BLaER1 treated with 17β-estradiol and CSF1 and Interleukin-3, amounts not matched to agents 10 nM and 100 nM (cell line): ENCODE measurements around the gene ATXN7L3.
A peak's percentile ranks its signal among the peaks of the same experiment; 100 is the strongest.

Source experiments
- H3K27ac ChIP-seq, 11 experiments: shearing (Covaris generic); formaldehyde crosslinking; 2 replicates each; pipeline ENCODE4 v1.8.1; 2022
- H3K27me3 ChIP-seq, 11 experiments: shearing (Covaris generic); formaldehyde crosslinking; 2 replicates each; pipeline ENCODE4 v1.8.1; 2022
- H3K36me3 ChIP-seq, 11 experiments: shearing (Covaris generic); formaldehyde crosslinking; 2 replicates each; pipeline ENCODE4 v1.8.1; 2022
- H3K4me1 ChIP-seq, 10 experiments: shearing (Covaris generic); formaldehyde crosslinking; 2 replicates each; pipeline ENCODE4 v1.8.1; 2022
- H3K4me2 ChIP-seq, 11 experiments: shearing (Covaris generic); formaldehyde crosslinking; 2 replicates each; pipeline ENCODE4 v1.8.1; 2022
- H3K4me3 ChIP-seq, 10 experiments: shearing (Covaris generic); formaldehyde crosslinking; 2 replicates each; pipeline ENCODE4 v1.8.1; 2022
- H3K9ac ChIP-seq, 11 experiments: shearing (Covaris generic); formaldehyde crosslinking; 2 replicates each; pipeline ENCODE4 v1.8.1; 2022
- H3K9me3 ChIP-seq, 11 experiments: shearing (Covaris generic); formaldehyde crosslinking; replicated peaks in 1 of 11; 2 replicates each; pipeline ENCODE4 v1.8.1; 2022
- H4K20me1 ChIP-seq, 11 experiments: shearing (Covaris generic); formaldehyde crosslinking; 2 replicates each; pipeline ENCODE4 v1.8.1; 2022
- Cebpa-rat ChIP-seq, 11 experiments: shearing (Covaris generic); IDR thresholded peaks; 2 replicates each; pipeline ENCODE4 v1.8.1; 2022

ATXN7L3 gene

GRCh38 chr17:44190481-44190880 lies 9.2 kb downstream of the ATXN7L3 start:
- H3K4me3 ChIP-seq = no peak overlapping the region
- peaks cover 18 to 59% (median 29%) of the 10 kb centered on the region in 10 experiments for H3K4me1 ChIP-seq
- H3K27me3 ChIP-seq = no peaks in the 10 kb centered on the region
- H3K9ac ChIP-seq = 0 out of 22 replicates have a peak overlapping the region, but pooled peaks of 2 of the 11 experiments have one; percentile 37 to 59
- H4K20me1 ChIP-seq = peaks cover 1 to 63% (median 38%) of the 10 kb centered on the region in 11 experiments; a peak in 21 of 22 replicates
- no peak overlapping the region for H3K4me2 ChIP-seq
- no peaks in the 10 kb centered on the region for H3K9me3 ChIP-seq
- no peak for TF ChIP-seq Cebpa-rat (IDR thresholded peaks at IDR 0.05)
- peaks cover 63 to 76% (median 66%) of the 10 kb centered on the region in 11 experiments for H3K36me3 ChIP-seq
- H3K27ac ChIP-seq = no peak overlapping the region; a peak in 1 of 22 replicates

- Histone ChIP-seq H3K9me3 (no peaks in the 10 kb centered on the region), H3K4me3 (peak overlapping the region in 9 of 10 experiments; percentile 87 to 99 (median 91); a peak in 10 of 20 replicates), H3K4me2 (peak overlapping the region; percentile 73 to 100 (median 91)), H4K20me1 (peaks cover 3 to 60% (median 46%) of the 10 kb centered on the region in 11 experiments; a peak in 21 of 22 replicates), H3K4me1 (peaks cover 35 to 64% (median 46%) of the 10 kb centered on the region in 10 experiments), H3K9ac (peak overlapping the region; percentile 87 to 97 (median 92); a peak in 21 of 22 replicates), H3K27me3 (no peaks in the 10 kb centered on the region), H3K36me3 (peaks cover 46 to 70% (median 54%) of the 10 kb centered on the region in 11 experiments), H3K27ac (peak overlapping the region in 7 of 11 experiments; percentile 30 to 98 (median 95); a peak in 5 of 22 replicates)
- TF ChIP-seq Cebpa-rat (IDR thresholded peaks at IDR 0.05) = no peak
Measured at GRCh38 chr17:44188576-44189403, 10.9 kb downstream of the ATXN7L3 start.

GRCh38 chr17:44187131-44187899 lies 12.4 kb downstream of the ATXN7L3 start:
- peaks cover 42 to 70% (median 52%) of the 10 kb centered on the region in 11 experiments for H3K36me3 ChIP-seq
- H3K4me3 ChIP-seq = peak overlapping the region; percentile 87 to 99 (median 91)
- peak overlapping the region; percentile 87 to 97 (median 92) for H3K9ac ChIP-seq
- peak overlapping the region; percentile 89 to 98 (median 95) for H3K27ac ChIP-seq
- H4K20me1 ChIP-seq = peaks cover 3 to 60% (median 46%) of the 10 kb centered on the region in 11 experiments; a peak in 20 of 22 replicates
- H3K27me3 ChIP-seq = no peaks in the 10 kb centered on the region
- H3K4me2 ChIP-seq = peak overlapping the region; percentile 73 to 100 (median 91)
- H3K9me3 ChIP-seq = no peaks in the 10 kb centered on the region
- peaks cover 40 to 52% (median 47%) of the 10 kb centered on the region in 10 experiments for H3K4me1 ChIP-seq
- no peak for TF ChIP-seq Cebpa-rat (IDR thresholded peaks at IDR 0.05)

- H3K4me2 ChIP-seq = peak within 1 kb of the TSS; percentile 85 to 100 (median 92)
- H3K9me3 ChIP-seq = no peaks in the 10 kb centered on the region
- H3K36me3 ChIP-seq = peaks cover 47 to 70% (median 52%) of the 10 kb centered on the region in 11 experiments
- H3K4me3 ChIP-seq = peak within 1 kb of the TSS; percentile 87 to 99 (median 91)
- peaks cover 3 to 55% (median 46%) of the 10 kb centered on the region in 11 experiments; a peak in 20 of 22 replicates for H4K20me1 ChIP-seq
- TF ChIP-seq Cebpa-rat (IDR thresholded peaks at IDR 0.05) = peak in 5 of 11 experiments; percentile 21 to 62 (median 32); a peak in 5 of 22 replicates
- peak within 1 kb of the TSS; percentile 89 to 98 (median 95) for H3K27ac ChIP-seq
- peaks cover 40 to 51% (median 44%) of the 10 kb centered on the region in 10 experiments for H3K4me1 ChIP-seq
- no peaks in the 10 kb centered on the region for H3K27me3 ChIP-seq
- H3K9ac ChIP-seq = peak within 1 kb of the TSS; percentile 87 to 97 (median 92)
Measured at GRCh38 chr17:44186307-44187130, 13.2 kb downstream of the ATXN7L3 start, which contains the start of gene TMUB2. TMUB2 (plus strand) TSS chr17:44186972; CDS start chr17:44187709, 737 bp downstream.

- Histone ChIP-seq H3K4me3 (peak overlapping the region in 5 of 10 experiments; percentile 88 to 99 (median 91); a peak in 5 of 20 replicates), H3K36me3 (peaks cover 28 to 53% (median 38%) of the 10 kb centered on the region in 11 experiments), H3K4me2 (peak overlapping the region; percentile 85 to 95 (median 90)), H4K20me1 (peaks cover 3 to 45% (median 41%) of the 10 kb centered on the region in 11 experiments; a peak in 20 of 22 replicates), H3K9ac (peak overlapping the region in 9 of 11 experiments; percentile 71 to 97 (median 92); a peak in 15 of 22 replicates), H3K27ac (0 out of 22 replicates have a peak overlapping the region, but pooled peaks of 1 of the 11 experiments have one; percentile 4), H3K9me3 (no peaks in the 10 kb centered on the region), H3K27me3 (no peaks in the 10 kb centered on the region), H3K4me1 (peaks cover 37 to 51% (median 44%) of the 10 kb centered on the region in 10 experiments)
- TF ChIP-seq Cebpa-rat (IDR thresholded peaks at IDR 0.05) = peak in 4 of 11 experiments; percentile 24 to 86 (median 61); a peak in 5 of 22 replicates
Measured at GRCh38 chr17:44184212-44184810, 15.4 kb downstream of the ATXN7L3 start.

GRCh38 chr17:44183024-44183423 lies 16.7 kb downstream of the ATXN7L3 start:
- no peak for TF ChIP-seq Cebpa-rat (IDR thresholded peaks at IDR 0.05)
- Histone ChIP-seq H3K27me3 (no peaks in the 10 kb centered on the region), H3K9ac (peak overlapping the region in 5 of 11 experiments; percentile 10 to 90 (median 41); a peak in 5 of 22 replicates), H3K27ac (no peak overlapping the region), H3K4me2 (peak overlapping the region in 1 of 11 experiments; percentile 6; a peak in 1 of 22 replicates), H3K4me1 (peaks cover 24 to 43% (median 34%) of the 10 kb centered on the region in 10 experiments), H3K36me3 (peaks cover 34 to 53% (median 43%) of the 10 kb centered on the region in 11 experiments), H3K9me3 (no peaks in the 10 kb centered on the region), H4K20me1 (peaks cover 3 to 53% (median 45%) of the 10 kb centered on the region in 11 experiments; a peak in 20 of 22 replicates), H3K4me3 (no peak overlapping the region)

GRCh38 chr17:44178133-44178532 lies 21.6 kb downstream of the ATXN7L3 start:
- Histone ChIP-seq H3K27me3 (no peaks in the 10 kb centered on the region), H3K27ac (no peak overlapping the region), H3K9me3 (no peaks in the 10 kb centered on the region), H3K4me1 (peaks cover 0 to 8% (median under 1%) of the 10 kb centered on the region in 10 experiments; a peak in 7 of 20 replicates), H4K20me1 (peaks cover 0 to 48% (median 33%) of the 10 kb centered on the region in 11 experiments; a peak in 17 of 22 replicates), H3K4me3 (no peak overlapping the region), H3K9ac (no peak overlapping the region), H3K36me3 (peaks cover 60 to 82% (median 67%) of the 10 kb centered on the region in 11 experiments), H3K4me2 (no peak overlapping the region)
- TF ChIP-seq Cebpa-rat (IDR thresholded peaks at IDR 0.05) = no peak
